OCI-LY7 (cell line): ENCODE measurements around the gene ANOS1. TPM values are rescaled to one million over a fixed set of nuclear protein-coding genes. Genes with fewer than 3 reads are reported as not detected.

Experiments
- BruUV-seq: library from RNA; stranded (reverse); fragments of 400-500 nt; replicated peaks from 2 replicates; lab custom pipeline; 2021; lab: Mats Ljungman, UMichigan
- CTCF ChIA-PET: fragments of 300-600 bp; sonication (Branson Sonifier 250); formaldehyde crosslinking; loops from one replicate; lab custom pipeline; 2022; ENCODE audit warnings: antibody characterized with exemption; ENCODE audit not compliant: unreplicated experiment; lab: Charles Lee
- POLR2A ChIA-PET: fragments of 300-600 bp; sonication (Branson Sonifier 250); formaldehyde crosslinking; loops from one replicate; lab custom pipeline; 2022; ENCODE audit warnings: antibody characterized with exemption; lab: Charles Lee
- DNase-seq: peaks from one replicate; pipeline ENCODE4 v3.0.0-alpha.2; 2015; ENCODE audit warnings: low spot score
- H2AFZ ChIP-seq: fragments of 200-600 bp; sonication (generic), shearing (Covaris generic); 2 replicates; pipeline ENCODE4 v1.6.1; 2014; ENCODE audit warnings: mild to moderate bottlenecking, antibody characterized with exemption, low read length, moderate library complexity
- H3K27ac ChIP-seq: fragments of 200-600 bp; sonication (generic); 2 replicates; pipeline ENCODE4 v1.5.1; 2014; ENCODE audit warnings: mixed run types, low read depth, mild to moderate bottlenecking, moderate library complexity, low read length, inconsistent platforms; ENCODE audit not compliant: poor library complexity, severe bottlenecking
- H3K36me3 ChIP-seq: fragments of 200-600 bp; sonication (generic); 2 replicates; pipeline ENCODE4 v1.6.1; 2014; ENCODE audit warnings: mild to moderate bottlenecking, antibody characterized with exemption, low read length, moderate library complexity, mixed read lengths; ENCODE audit not compliant: insufficient read depth
- H3K4me1 ChIP-seq: fragments of 200-600 bp; sonication (generic); 2 replicates; pipeline ENCODE4 v1.5.1; 2014; ENCODE audit warnings: mild to moderate bottlenecking, low read length; ENCODE audit not compliant: insufficient read depth, poor library complexity, severe bottlenecking
- H3K4me2 ChIP-seq: fragments of 200-600 bp; sonication (generic); 2 replicates; pipeline ENCODE4 v1.6.1; 2014; ENCODE audit warnings: mild to moderate bottlenecking, low read length
- H3K4me3 ChIP-seq: fragments of 200-600 bp; sonication (generic); 2 replicates; pipeline ENCODE4 v1.5.1; 2014; ENCODE audit warnings: mild to moderate bottlenecking, low read depth, low read length; ENCODE audit not compliant: poor library complexity, severe bottlenecking
- H3K79me2 ChIP-seq: fragments of 200-600 bp; sonication (generic); 2 replicates; pipeline ENCODE4 v1.6.1; 2016; ENCODE audit warnings: low read depth, mild to moderate bottlenecking, low read length, moderate library complexity, mixed read lengths; ENCODE audit not compliant: insufficient read depth
- H3K9me2 ChIP-seq: fragments of 200-600 bp; sonication (generic); 2 replicates; pipeline ENCODE4 v1.6.1; 2016; ENCODE audit warnings: mild to moderate bottlenecking, low read length, mixed read lengths; ENCODE audit not compliant: insufficient read depth
- H3K9me3 ChIP-seq: fragments of 200-600 bp; sonication (generic); 2 replicates; pipeline ENCODE4 v1.6.1; 2014; ENCODE audit warnings: mild to moderate bottlenecking, mixed run types, low read length, mixed read lengths
- H4K20me1 ChIP-seq: fragments of 200-600 bp; sonication (generic); 2 replicates; pipeline ENCODE4 v1.6.1; 2014; ENCODE audit warnings: mild to moderate bottlenecking, antibody characterized with exemption, low read length, moderate library complexity, mixed read lengths; ENCODE audit not compliant: insufficient read depth
- EZH2phosphoT487 ChIP-seq: fragments of 200-600 bp; sonication (generic); IDR thresholded peaks from 2 replicates; pipeline ENCODE4 v1.6.1; 2018; ENCODE audit warnings: low read depth, borderline replicate concordance, mild to moderate bottlenecking, mixed run types, antibody characterized with exemption, low read length, moderate library complexity, mixed read lengths
- intact Hi-C: fragments of 100-400 bp; cut with micrococcal nuclease; formaldehyde crosslinking; loops from one replicate; pipeline ENCODE4 v1.10.0; 2022; ENCODE audit not compliant: unreplicated experiment
- total RNA-seq, 2 experiments: library from RNA; depleted of rRNA in 1 of 2; stranded (reverse); fragments of >200 nt in 1 of 2; shearing (Covaris generic) in 1 of 2; gene quantifications; 2 replicates each; pipeline ENCODE4 v1.2.3, GENCODE V29; 2014 to 2022
- TF ChIP-seq, protein P1 (sequence below): fragments of 200-600 bp; sonication (generic); conservative IDR thresholded peaks from 2 replicates; pipeline ENCODE4 v1.5.1; 2014; ENCODE audit warnings: mild to moderate bottlenecking, antibody characterized with exemption, low read length, moderate library complexity, mixed read lengths

ANOS1 gene
- total RNA-seq, 2 experiments from 2014 or later, result not detected

- ChIA-PET POLR2A (interaction anchor here (0.7 kb wide), 1 partner anchor 9 kb away, joined by 7 read pairs; no protein-coding TSS in a partner anchor), CTCF (no interaction called here)
- H3K4me2 ChIP-seq, result no peak overlapping the region
- no peaks in the 10 kb centered on the region for H4K20me1 ChIP-seq
- no peaks in the 10 kb centered on the region for H3K9me2 ChIP-seq
- H3K4me1 ChIP-seq, result no peaks in the 10 kb centered on the region
- BruUV-seq, result no TSS peak
- no peaks in the 10 kb centered on the region for H3K9me3 ChIP-seq
- intact Hi-C loops, result no loop called here
- H3K4me3 ChIP-seq, result no peak overlapping the region
- DNase-seq, result no peak
- no peaks in the 10 kb centered on the region for H3K36me3 ChIP-seq
- no peaks in the 10 kb centered on the region for H3K79me2 ChIP-seq
- TF ChIP-seq EZH2phosphoT487, result no peak
- TF ChIP-seq, protein P1, sequence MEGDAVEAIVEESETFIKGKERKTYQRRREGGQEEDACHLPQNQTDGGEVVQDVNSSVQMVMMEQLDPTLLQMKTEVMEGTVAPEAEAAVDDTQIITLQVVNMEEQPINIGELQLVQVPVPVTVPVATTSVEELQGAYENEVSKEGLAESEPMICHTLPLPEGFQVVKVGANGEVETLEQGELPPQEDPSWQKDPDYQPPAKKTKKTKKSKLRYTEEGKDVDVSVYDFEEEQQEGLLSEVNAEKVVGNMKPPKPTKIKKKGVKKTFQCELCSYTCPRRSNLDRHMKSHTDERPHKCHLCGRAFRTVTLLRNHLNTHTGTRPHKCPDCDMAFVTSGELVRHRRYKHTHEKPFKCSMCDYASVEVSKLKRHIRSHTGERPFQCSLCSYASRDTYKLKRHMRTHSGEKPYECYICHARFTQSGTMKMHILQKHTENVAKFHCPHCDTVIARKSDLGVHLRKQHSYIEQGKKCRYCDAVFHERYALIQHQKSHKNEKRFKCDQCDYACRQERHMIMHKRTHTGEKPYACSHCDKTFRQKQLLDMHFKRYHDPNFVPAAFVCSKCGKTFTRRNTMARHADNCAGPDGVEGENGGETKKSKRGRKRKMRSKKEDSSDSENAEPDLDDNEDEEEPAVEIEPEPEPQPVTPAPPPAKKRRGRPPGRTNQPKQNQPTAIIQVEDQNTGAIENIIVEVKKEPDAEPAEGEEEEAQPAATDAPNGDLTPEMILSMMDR, result no peak
- no peak overlapping the region for H3K27ac ChIP-seq
- H2AFZ ChIP-seq, result no peak overlapping the region
Measured at GRCh38 chrX:8728932-8729535, 2.9 kb downstream of the ANOS1 start.

DNA sequence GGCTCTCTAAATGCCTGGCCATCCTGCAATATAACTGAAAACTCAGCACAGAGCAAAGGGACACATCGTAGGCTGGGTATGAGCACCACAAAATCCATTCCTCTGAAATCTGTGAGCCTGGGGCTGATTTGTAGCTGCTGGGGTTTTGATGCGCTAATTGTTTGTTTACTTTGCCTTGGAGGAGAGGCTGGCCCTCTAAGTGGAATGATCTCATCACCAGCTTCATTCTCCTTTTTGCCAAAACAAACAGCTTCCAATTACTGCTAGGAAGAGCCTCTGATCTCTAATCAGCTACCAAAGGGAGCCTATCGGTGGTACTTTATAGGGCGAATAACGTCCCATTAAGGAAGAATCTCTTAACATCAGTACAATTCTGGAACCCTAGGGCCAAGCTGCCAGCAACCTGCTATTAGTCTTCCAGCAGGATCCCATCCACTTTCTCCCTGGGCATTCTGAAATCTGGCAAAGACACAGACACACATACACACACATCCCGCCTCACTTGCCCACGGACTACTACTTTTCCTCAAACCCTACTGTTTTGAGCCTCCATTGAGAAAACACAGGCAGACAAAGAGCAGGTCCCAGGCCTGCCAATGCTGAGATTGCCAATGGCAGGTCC, 5.8 kb downstream of the ANOS1 start:
- Histone ChIP-seq H3K4me1 (no peaks in the 10 kb centered on the region), H3K9me2 (no peaks in the 10 kb centered on the region), H3K79me2 (no peaks in the 10 kb centered on the region), H3K4me3 (no peak overlapping the region), H3K4me2 (no peak overlapping the region), H2AFZ (no peak overlapping the region), H3K9me3 (no peaks in the 10 kb centered on the region), H4K20me1 (no peaks in the 10 kb centered on the region), H3K36me3 (no peaks in the 10 kb centered on the region), H3K27ac (no peak overlapping the region)
- POLR2A ChIA-PET, result no interaction called here
- CTCF ChIA-PET, result no interaction called here
- no TSS peak for BruUV-seq
- no peak for TF ChIP-seq EZH2phosphoT487
- TF ChIP-seq, protein P1, result no peak
- no peak for DNase-seq
- intact Hi-C loops, result no loop called here

GRCh38 chrX:8724300-8724699, 7.6 kb downstream of the ANOS1 start:
- POLR2A ChIA-PET, result interaction anchor here (0.7 kb wide), 1 partner anchor 356 kb away, joined by 4 read pairs; no protein-coding TSS in a partner anchor
- no TSS peak for BruUV-seq
- Histone ChIP-seq H3K9me3 (no peaks in the 10 kb centered on the region), H4K20me1 (no peaks in the 10 kb centered on the region), H3K27ac (no peak overlapping the region), H3K4me3 (no peak overlapping the region), H3K4me2 (no peak overlapping the region), H3K4me1 (no peaks in the 10 kb centered on the region), H2AFZ (no peak overlapping the region), H3K36me3 (no peaks in the 10 kb centered on the region), H3K9me2 (no peaks in the 10 kb centered on the region), H3K79me2 (no peaks in the 10 kb centered on the region)
- intact Hi-C loops, result no loop called here
- TF ChIP-seq EZH2phosphoT487, result no peak
- TF ChIP-seq, protein P1, result 0 out of 2 replicates have a peak, but pooled peaks have one; percentile 15
- no peak for DNase-seq
- CTCF ChIA-PET, result no interaction called here
